Measurements from ENCODE around the gene ATG16L2.

Gene ATG16L2

GRCh38 chr11:72876147-72876546 lies 61.9 kb downstream of the ATG16L2 start:
- Histone ChIP-seq H3K27me3 (ENCODE audit: insufficient read depth, poor library complexity, severe bottlenecking) (no peaks in the 10 kb centered on the region), H3K4me1 (ENCODE audit: insufficient read depth, poor library complexity, severe bottlenecking) (no peaks in the 10 kb centered on the region), H3K4me3 (ENCODE audit: severe bottlenecking) (no peak overlapping the region), H3K9me3 (ENCODE audit: severe bottlenecking) (no peaks in the 10 kb centered on the region), H3K36me3 (ENCODE audit: low read depth) (no peaks in the 10 kb centered on the region), H3K27ac (ENCODE audit: poor library complexity, severe bottlenecking) (no peak overlapping the region)
- ATAC-seq (ENCODE audit: low read depth) (no peak), DNase-seq (ENCODE audit: low spot score) (no peak)
- TF ChIP-seq, protein P1, sequence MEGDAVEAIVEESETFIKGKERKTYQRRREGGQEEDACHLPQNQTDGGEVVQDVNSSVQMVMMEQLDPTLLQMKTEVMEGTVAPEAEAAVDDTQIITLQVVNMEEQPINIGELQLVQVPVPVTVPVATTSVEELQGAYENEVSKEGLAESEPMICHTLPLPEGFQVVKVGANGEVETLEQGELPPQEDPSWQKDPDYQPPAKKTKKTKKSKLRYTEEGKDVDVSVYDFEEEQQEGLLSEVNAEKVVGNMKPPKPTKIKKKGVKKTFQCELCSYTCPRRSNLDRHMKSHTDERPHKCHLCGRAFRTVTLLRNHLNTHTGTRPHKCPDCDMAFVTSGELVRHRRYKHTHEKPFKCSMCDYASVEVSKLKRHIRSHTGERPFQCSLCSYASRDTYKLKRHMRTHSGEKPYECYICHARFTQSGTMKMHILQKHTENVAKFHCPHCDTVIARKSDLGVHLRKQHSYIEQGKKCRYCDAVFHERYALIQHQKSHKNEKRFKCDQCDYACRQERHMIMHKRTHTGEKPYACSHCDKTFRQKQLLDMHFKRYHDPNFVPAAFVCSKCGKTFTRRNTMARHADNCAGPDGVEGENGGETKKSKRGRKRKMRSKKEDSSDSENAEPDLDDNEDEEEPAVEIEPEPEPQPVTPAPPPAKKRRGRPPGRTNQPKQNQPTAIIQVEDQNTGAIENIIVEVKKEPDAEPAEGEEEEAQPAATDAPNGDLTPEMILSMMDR (IDR thresholded peaks at IDR 0.05; ENCODE audit: poor library complexity, severe bottlenecking), result no peak

All from RWPE2 (cell line).